WERI-Rb-1 (cell line): ENCODE measurements around the gene ULK4.

Source experiments
- DNase-seq: peaks from one replicate; pipeline ENCODE4 v3.0.0-alpha.2; 2020
- H3K27ac ChIP-seq: fragments of 250-450 bp; sonication (Bioruptor Pico); 2 replicates; pipeline ENCODE4 v1.5.1; 2020; ENCODE audit warnings: mild to moderate bottlenecking, moderate library complexity
- H3K27me3 ChIP-seq: fragments of 250-450 bp; sonication (Bioruptor Pico); 2 replicates; pipeline ENCODE4 v1.5.1; 2021; ENCODE audit warnings: mild to moderate bottlenecking, low read depth, moderate library complexity; ENCODE audit not compliant: insufficient read depth, severe bottlenecking
- H3K36me3 ChIP-seq: fragments of 250-450 bp; sonication (Bioruptor Pico); 2 replicates; pipeline ENCODE4 v1.5.1; 2020; ENCODE audit warnings: mild to moderate bottlenecking, moderate library complexity
- H3K4me3 ChIP-seq: 2 replicates; pipeline ENCODE4 v1.5.1; 2011; ENCODE audit warnings: low read depth, mild to moderate bottlenecking, control low read depth, low read length
- H3K9me3 ChIP-seq: fragments of 250-450 bp; sonication (Bioruptor Pico); 2 replicates; pipeline ENCODE4 v1.5.1; 2021; ENCODE audit warnings: mild to moderate bottlenecking, moderate library complexity; ENCODE audit not compliant: severe bottlenecking
- CTCF ChIP-seq: IDR thresholded peaks from 2 replicates; pipeline ENCODE4 v1.5.1; 2011; ENCODE audit warnings: low read depth, mild to moderate bottlenecking, control low read depth, inconsistent platforms, low read length

ULK4 gene

DNA sequence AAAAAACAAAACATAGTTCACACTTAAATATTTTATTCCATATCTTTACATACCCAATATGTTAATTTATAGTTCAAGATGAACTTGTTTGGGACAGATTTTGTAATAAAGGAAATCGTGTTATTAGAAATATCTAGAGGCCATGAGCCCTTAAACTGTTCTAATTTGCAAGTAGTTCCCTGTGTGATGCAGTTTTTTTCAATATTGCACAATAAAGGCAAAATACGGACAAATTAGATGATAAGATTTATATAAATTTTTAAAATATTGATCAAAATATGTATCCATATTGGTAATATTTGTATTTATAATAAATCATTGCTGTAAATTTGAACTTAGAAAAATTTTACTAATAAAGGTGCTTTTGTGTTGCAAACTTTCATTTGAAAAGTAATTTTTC lies 738.8 kb downstream of the ULK4 start:
- no peaks in the 10 kb centered on the region for H3K9me3 ChIP-seq
- H3K27me3 ChIP-seq, result no peaks in the 10 kb centered on the region
- no peak for TF ChIP-seq CTCF
- no peak overlapping the region for H3K4me3 ChIP-seq
- H3K27ac ChIP-seq, result no peak overlapping the region
- no peak for DNase-seq
- H3K36me3 ChIP-seq, result peaks cover 41% of the 10 kb centered on the region

DNA sequence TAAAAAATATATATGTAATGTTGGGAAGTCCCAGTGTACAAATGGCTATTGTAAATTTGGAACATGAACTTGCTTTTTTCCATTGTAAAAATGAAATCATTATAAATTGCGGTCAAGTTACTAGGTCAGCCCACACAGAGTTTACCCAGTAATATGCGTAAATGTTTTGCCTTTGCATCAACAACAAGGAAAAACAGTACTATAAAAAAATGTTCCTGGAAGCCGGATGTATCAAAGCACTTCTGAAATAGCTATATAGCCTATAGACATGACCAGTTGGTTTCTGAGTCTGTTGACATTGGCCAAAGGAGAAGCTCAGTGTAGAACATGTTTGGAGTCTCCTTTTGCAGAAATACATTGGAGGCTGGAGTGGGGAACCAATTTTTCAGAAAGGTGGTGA lies 739.4 kb downstream of the ULK4 start:
- Histone ChIP-seq H3K27ac (no peak overlapping the region), H3K27me3 (no peaks in the 10 kb centered on the region), H3K36me3 (peaks cover 38% of the 10 kb centered on the region), H3K9me3 (no peaks in the 10 kb centered on the region), H3K4me3 (no peak overlapping the region)
- TF ChIP-seq CTCF, result no peak
- DNase-seq, result no peak

DNA sequence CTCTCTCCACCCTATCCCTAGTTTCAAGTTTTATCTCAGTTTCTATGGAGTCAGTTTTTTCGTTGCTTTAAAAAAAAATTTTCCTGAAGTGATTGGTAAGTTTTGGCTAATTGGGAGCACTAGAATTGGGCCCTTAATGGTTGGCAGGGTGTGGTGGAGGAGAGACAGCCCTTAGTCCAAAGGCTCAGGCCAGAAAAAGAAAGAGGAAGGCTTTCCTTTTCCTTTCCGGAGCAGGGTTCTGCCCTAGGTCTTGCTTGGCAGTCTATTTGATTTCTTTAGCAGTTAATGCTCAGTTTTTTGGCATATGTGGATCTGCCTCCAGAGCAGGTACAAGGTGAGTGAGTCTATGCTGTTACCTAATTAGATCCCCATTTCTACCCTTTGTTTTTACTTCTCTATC lies 739.9 kb downstream of the ULK4 start:
- DNase-seq, result no peak
- no peak for TF ChIP-seq CTCF
- H3K4me3 ChIP-seq, result no peak overlapping the region
- peaks cover 33% of the 10 kb centered on the region for H3K36me3 ChIP-seq
- H3K27me3 ChIP-seq, result no peaks in the 10 kb centered on the region
- H3K9me3 ChIP-seq, result no peaks in the 10 kb centered on the region
- no peak overlapping the region for H3K27ac ChIP-seq

GRCh38 chr3:41220906-41221677 lies 740.8 kb downstream of the ULK4 start:
- DNase-seq, result no peak
- H3K9me3 ChIP-seq, result no peaks in the 10 kb centered on the region
- no peaks in the 10 kb centered on the region for H3K27me3 ChIP-seq
- TF ChIP-seq CTCF, result no peak
- H3K4me3 ChIP-seq, result no peak overlapping the region
- H3K27ac ChIP-seq, result no peak overlapping the region
- H3K36me3 ChIP-seq, result peaks cover 24% of the 10 kb centered on the region

DNA sequence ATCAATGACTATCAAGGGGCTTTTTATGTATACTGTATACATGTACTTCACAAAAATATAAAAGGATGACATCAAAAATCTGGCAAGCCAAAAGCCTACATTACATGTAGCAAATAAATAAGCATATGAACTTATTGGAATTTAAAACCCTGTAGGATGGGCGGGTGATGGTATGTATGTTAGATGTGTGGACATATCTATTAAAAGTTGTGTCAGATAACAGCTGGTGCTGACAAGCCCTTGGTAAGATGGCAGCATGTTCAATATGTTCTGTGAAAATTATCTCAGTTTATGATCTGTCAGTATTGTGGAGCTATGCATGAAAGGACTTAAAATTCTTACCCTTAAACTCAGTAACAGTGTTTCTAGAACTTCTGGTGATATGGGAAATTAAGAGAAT lies 742.5 kb downstream of the ULK4 start:
- TF ChIP-seq CTCF, result no peak
- Histone ChIP-seq H3K27me3 (no peaks in the 10 kb centered on the region), H3K36me3 (peaks cover 8% of the 10 kb centered on the region), H3K9me3 (no peaks in the 10 kb centered on the region), H3K4me3 (no peak overlapping the region), H3K27ac (no peak overlapping the region)
- DNase-seq, result no peak

- no peak for DNase-seq
- no peak for TF ChIP-seq CTCF
- no peak overlapping the region for H3K27ac ChIP-seq
- H3K9me3 ChIP-seq, result no peaks in the 10 kb centered on the region
- no peak overlapping the region for H3K4me3 ChIP-seq
- H3K36me3 ChIP-seq, result no peaks in the 10 kb centered on the region
- H3K27me3 ChIP-seq, result no peaks in the 10 kb centered on the region
These were observed 744.9 kb downstream of the ULK4 start for GRCh38 chr3:41216993-41217392.
